KMS-11 (cell line): ENCODE measurements around the gene PARD3B.

ENCODE experiments used
- H2AFZ ChIP-seq: fragments of 200-600 bp; sonication (generic); 2 replicates; pipeline ENCODE4 v1.6.1; 2016; ENCODE audit warnings: antibody characterized with exemption, mixed run types, low read depth
- H3K27ac ChIP-seq: fragments of 200-600 bp; sonication (generic); 2 replicates; pipeline ENCODE4 v1.6.1; 2016; ENCODE audit warnings: mild to moderate bottlenecking, mixed run types
- H3K27me3 ChIP-seq: fragments of 200-600 bp; sonication (generic); 2 replicates; pipeline ENCODE4 v1.6.1; 2017; ENCODE audit warnings: mild to moderate bottlenecking, low read depth, mixed run types, moderate library complexity; ENCODE audit not compliant: insufficient read depth
- H3K36me3 ChIP-seq: fragments of 200-600 bp; sonication (generic); 2 replicates; pipeline ENCODE4 v1.6.1; 2017; ENCODE audit warnings: mild to moderate bottlenecking, mixed run types; ENCODE audit not compliant: insufficient read depth
- H3K4me1 ChIP-seq: fragments of 200-600 bp; sonication (generic); 2 replicates; pipeline ENCODE4 v1.6.1; 2016; ENCODE audit warnings: mild to moderate bottlenecking, low read depth, mixed run types; ENCODE audit not compliant: poor library complexity, severe bottlenecking
- H3K4me2 ChIP-seq: fragments of 200-600 bp; sonication (generic); 2 replicates; pipeline ENCODE4 v1.7.0; 2016; ENCODE audit warnings: mild to moderate bottlenecking, mixed run types
- H3K4me3 ChIP-seq: fragments of 200-600 bp; sonication (generic); IDR thresholded peaks from 2 replicates; pipeline ENCODE4 v1.6.1; 2017; ENCODE audit warnings: low read depth, low read length, mixed read lengths; ENCODE audit not compliant: insufficient read depth
- H3K79me2 ChIP-seq: fragments of 200-600 bp; sonication (generic); 2 replicates; pipeline ENCODE4 v1.6.1; 2016; ENCODE audit warnings: low read depth, mixed run types; ENCODE audit not compliant: insufficient read depth
- H3K9ac ChIP-seq: fragments of 200-600 bp; sonication (generic); 2 replicates; pipeline ENCODE4 v1.6.1; 2016; ENCODE audit warnings: mild to moderate bottlenecking, mixed run types
- H4K20me1 ChIP-seq: fragments of 200-600 bp; sonication (generic); 2 replicates; pipeline ENCODE4 v1.6.1; 2016; ENCODE audit warnings: mild to moderate bottlenecking, mixed run types; ENCODE audit not compliant: insufficient read depth
- TF ChIP-seq, protein P1 (sequence below): fragments of 200-600 bp; sonication (generic); conservative IDR thresholded peaks from 2 replicates; pipeline ENCODE4 v1.6.1; 2017; ENCODE audit warnings: low read depth, mild to moderate bottlenecking, antibody characterized with exemption, low read length, moderate library complexity, mixed read lengths

The PARD3B gene

DNA sequence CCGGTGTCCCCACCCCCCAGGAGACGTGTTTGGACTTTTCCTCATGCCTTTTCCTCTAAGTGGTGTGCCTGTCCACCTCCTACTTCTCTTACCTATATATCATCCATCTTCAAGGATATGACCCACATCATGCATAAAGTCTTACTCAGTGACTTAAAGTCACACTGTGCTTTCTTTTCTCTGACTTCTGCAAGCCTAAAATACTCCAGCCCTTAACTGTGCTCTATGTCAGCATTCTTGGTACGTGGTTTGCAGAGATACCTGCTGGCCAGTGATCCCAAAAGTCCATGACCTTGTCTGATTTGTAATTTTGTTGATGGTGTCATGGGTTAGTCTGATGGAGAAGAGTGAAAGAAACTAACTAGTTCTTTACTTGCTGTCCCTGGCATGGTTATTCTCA lies 743.4 kb downstream of the PARD3B start:
- H3K9ac ChIP-seq = no peak overlapping the region
- TF ChIP-seq, protein P1, sequence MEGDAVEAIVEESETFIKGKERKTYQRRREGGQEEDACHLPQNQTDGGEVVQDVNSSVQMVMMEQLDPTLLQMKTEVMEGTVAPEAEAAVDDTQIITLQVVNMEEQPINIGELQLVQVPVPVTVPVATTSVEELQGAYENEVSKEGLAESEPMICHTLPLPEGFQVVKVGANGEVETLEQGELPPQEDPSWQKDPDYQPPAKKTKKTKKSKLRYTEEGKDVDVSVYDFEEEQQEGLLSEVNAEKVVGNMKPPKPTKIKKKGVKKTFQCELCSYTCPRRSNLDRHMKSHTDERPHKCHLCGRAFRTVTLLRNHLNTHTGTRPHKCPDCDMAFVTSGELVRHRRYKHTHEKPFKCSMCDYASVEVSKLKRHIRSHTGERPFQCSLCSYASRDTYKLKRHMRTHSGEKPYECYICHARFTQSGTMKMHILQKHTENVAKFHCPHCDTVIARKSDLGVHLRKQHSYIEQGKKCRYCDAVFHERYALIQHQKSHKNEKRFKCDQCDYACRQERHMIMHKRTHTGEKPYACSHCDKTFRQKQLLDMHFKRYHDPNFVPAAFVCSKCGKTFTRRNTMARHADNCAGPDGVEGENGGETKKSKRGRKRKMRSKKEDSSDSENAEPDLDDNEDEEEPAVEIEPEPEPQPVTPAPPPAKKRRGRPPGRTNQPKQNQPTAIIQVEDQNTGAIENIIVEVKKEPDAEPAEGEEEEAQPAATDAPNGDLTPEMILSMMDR = no peak
- no peak overlapping the region for H3K27ac ChIP-seq
- peaks cover 2% of the 10 kb centered on the region; the same call in 1 of the 2 replicates for H3K27me3 ChIP-seq
- no peaks in the 10 kb centered on the region for H3K79me2 ChIP-seq
- H2AFZ ChIP-seq = no peak overlapping the region
- no peaks in the 10 kb centered on the region for H3K4me1 ChIP-seq
- no peaks in the 10 kb centered on the region for H3K36me3 ChIP-seq
- no peaks in the 10 kb centered on the region for H4K20me1 ChIP-seq
- H3K4me3 ChIP-seq = no peak overlapping the region
- H3K4me2 ChIP-seq = no peak overlapping the region

- TF ChIP-seq, protein P1 = no peak
- Histone ChIP-seq H3K27ac (no peak overlapping the region), H3K36me3 (no peaks in the 10 kb centered on the region), H3K4me3 (no peak overlapping the region), H3K4me1 (no peaks in the 10 kb centered on the region), H3K9ac (no peak overlapping the region), H3K27me3 (peaks cover 2% of the 10 kb centered on the region; the same call in 1 of the 2 replicates), H4K20me1 (no peaks in the 10 kb centered on the region), H3K4me2 (no peak overlapping the region), H3K79me2 (no peaks in the 10 kb centered on the region), H2AFZ (no peak overlapping the region)
These were observed 745.0 kb downstream of the PARD3B start for GRCh38 chr2:205290299-205290698.

DNA sequence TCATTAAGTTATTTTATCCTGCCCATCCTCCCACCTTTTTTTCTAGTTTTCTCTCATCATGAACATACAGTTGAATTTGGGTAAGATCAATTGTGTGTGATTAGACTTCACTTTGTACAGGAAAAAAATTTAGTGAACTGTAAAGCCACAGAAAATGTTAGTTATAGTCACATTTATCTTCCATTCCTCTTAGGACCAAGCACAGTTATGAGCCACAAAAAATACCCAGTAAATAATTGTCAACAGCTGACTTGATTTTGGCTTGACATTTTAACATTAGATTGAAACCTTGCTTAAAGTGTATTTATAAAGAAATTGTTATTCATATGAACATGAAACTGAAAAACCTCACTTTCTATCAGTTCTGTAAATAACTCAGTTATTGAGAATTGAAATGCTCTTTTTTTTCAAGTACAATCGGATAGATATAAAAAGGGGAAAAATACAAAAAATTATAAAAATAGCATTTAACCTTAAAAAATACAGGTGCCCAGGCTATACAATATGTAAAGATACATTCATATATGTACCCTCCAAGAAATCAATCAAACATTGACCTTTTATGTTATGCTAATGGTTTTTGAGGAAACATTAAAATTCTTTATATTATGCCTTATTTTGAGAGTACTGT lies 747.5 kb downstream of the PARD3B start:
- no peak overlapping the region for H3K9ac ChIP-seq
- H2AFZ ChIP-seq = no peak overlapping the region
- no peaks in the 10 kb centered on the region for H3K4me1 ChIP-seq
- no peaks in the 10 kb centered on the region for H3K36me3 ChIP-seq
- no peak overlapping the region for H3K27ac ChIP-seq
- no peaks in the 10 kb centered on the region for H4K20me1 ChIP-seq
- no peak overlapping the region for H3K4me3 ChIP-seq
- H3K4me2 ChIP-seq = no peak overlapping the region
- H3K27me3 ChIP-seq = no peaks in the 10 kb centered on the region
- TF ChIP-seq, protein P1 = no peak
- H3K79me2 ChIP-seq = no peaks in the 10 kb centered on the region

DNA sequence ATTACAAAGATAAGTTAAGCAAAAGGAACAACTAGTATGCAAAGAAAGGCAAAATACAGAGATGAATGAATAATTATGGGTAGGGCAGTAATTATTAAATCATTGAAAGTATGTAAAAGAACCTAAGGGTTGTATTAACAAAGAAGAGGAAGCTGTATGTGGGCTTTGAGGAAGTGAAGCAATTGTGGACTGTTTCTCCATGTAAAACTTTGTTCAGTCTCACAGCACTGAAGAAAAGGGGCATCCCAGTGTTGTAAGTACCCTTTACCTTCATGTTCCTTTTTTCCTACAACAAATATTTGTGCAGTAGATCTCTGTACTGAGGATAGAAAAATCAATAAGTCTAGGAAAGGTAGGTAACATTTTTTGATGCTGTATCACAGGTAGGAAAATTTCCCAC lies 748.3 kb downstream of the PARD3B start:
- Histone ChIP-seq H3K36me3 (no peaks in the 10 kb centered on the region), H4K20me1 (no peaks in the 10 kb centered on the region), H3K27me3 (no peaks in the 10 kb centered on the region), H2AFZ (no peak overlapping the region), H3K27ac (no peak overlapping the region), H3K79me2 (no peaks in the 10 kb centered on the region), H3K4me2 (no peak overlapping the region), H3K9ac (no peak overlapping the region), H3K4me3 (no peak overlapping the region), H3K4me1 (no peaks in the 10 kb centered on the region)
- TF ChIP-seq, protein P1 = no peak
